CD1c-positive myeloid dendritic cell (primary cell): Measurements from ENCODE around the gene CLDN19.

Source experiments
- DNase-seq: peaks from one replicate; pipeline ENCODE4 v3.0.0-alpha.2; 2016; ENCODE audit errors: extremely low spot score

The CLDN19 gene

GRCh38 chr1:42700006-42700405 is 40.0 kb downstream of the CLDN19 start:
- DNase-seq = no peak

- DNase-seq = no peak
Measured at GRCh38 chr1:42698081-42698813, 41.8 kb downstream of the CLDN19 start.

GRCh38 chr1:42692911-42693310 is 47.1 kb downstream of the CLDN19 start:
- no peak for DNase-seq

GRCh38 chr1:42692461-42692860 is 47.6 kb downstream of the CLDN19 start:
- DNase-seq = no peak

- no peak for DNase-seq
Measured at GRCh38 chr1:42691157-42691498, 48.9 kb downstream of the CLDN19 start.

- no peak for DNase-seq
Measured at GRCh38 chr1:42690477-42691156, 49.4 kb downstream of the CLDN19 start.

- no peak for DNase-seq
Measured at GRCh38 chr1:42689912-42690311, 50.1 kb downstream of the CLDN19 start.

- DNase-seq = no peak
Measured at GRCh38 chr1:42686418-42686817, 53.6 kb downstream of the CLDN19 start.

- DNase-seq = no peak
Measured at GRCh38 chr1:42684139-42684538, 55.9 kb downstream of the CLDN19 start.
